ENCODE results near the gene RNF214.

Gene RNF214

GRCh38 chr11:117281159-117281558, 48.7 kb downstream of the RNF214 start:
- DNase-seq (ENCODE audit: low read depth in 2 of 2), result no peak

GRCh38 chr11:117281869-117282268, 49.4 kb downstream of the RNF214 start:
- DNase-seq (ENCODE audit: low read depth in 2 of 2), result no peak

- DNase-seq (ENCODE audit: low read depth in 2 of 2), result no peak
Observed at GRCh38 chr11:117282956-117283355, 50.5 kb downstream of the RNF214 start.

GRCh38 chr11:117284053-117284452, 51.6 kb downstream of the RNF214 start:
- DNase-seq (ENCODE audit: low read depth in 2 of 2), result no peak

GRCh38 chr11:117286588-117286987, 54.1 kb downstream of the RNF214 start:
- no peak for DNase-seq (ENCODE audit: low read depth in 2 of 2)

- no peak for DNase-seq (ENCODE audit: low read depth in 2 of 2)
Observed at GRCh38 chr11:117287668-117288067, 55.2 kb downstream of the RNF214 start.

- DNase-seq (ENCODE audit: low read depth in 2 of 2), result no peak
Observed at GRCh38 chr11:117289795-117290194, 57.3 kb downstream of the RNF214 start.

GRCh38 chr11:117290809-117291396, 58.4 kb downstream of the RNF214 start, which contains the start of gene BACE1-AS:
Gene BACE1-AS (plus strand): TSS chr11:117291346.
- no peak for DNase-seq (ENCODE audit: low read depth in 2 of 2)

GRCh38 chr11:117292616-117293015, 60.1 kb downstream of the RNF214 start:
- no peak for DNase-seq (ENCODE audit: low read depth in 2 of 2)

GRCh38 chr11:117295438-117296137, 63.1 kb downstream of the RNF214 start:
- no peak for DNase-seq (ENCODE audit: low read depth in 2 of 2)

- DNase-seq (ENCODE audit: low read depth in 2 of 2), result no peak
Observed at GRCh38 chr11:117296881-117297280, 64.4 kb downstream of the RNF214 start.

GRCh38 chr11:117298195-117298594, 65.7 kb downstream of the RNF214 start:
- no peak for DNase-seq (ENCODE audit: low read depth in 2 of 2)

GRCh38 chr11:117299351-117300282, 67.1 kb downstream of the RNF214 start:
- no peak for DNase-seq (ENCODE audit: low read depth in 2 of 2)

GRCh38 chr11:117300283-117300663, 67.8 kb downstream of the RNF214 start:
- DNase-seq (ENCODE audit: low read depth in 2 of 2), result no peak

GRCh38 chr11:117300773-117301172, 68.3 kb downstream of the RNF214 start:
- no peak for DNase-seq (ENCODE audit: low read depth in 2 of 2)

GRCh38 chr11:117302228-117302627, 69.8 kb downstream of the RNF214 start:
- no peak for DNase-seq (ENCODE audit: low read depth in 2 of 2)

- no peak for DNase-seq (ENCODE audit: low read depth in 2 of 2)
Observed at GRCh38 chr11:117303101-117303500, 70.6 kb downstream of the RNF214 start.

GRCh38 chr11:117303646-117304315, 71.3 kb downstream of the RNF214 start:
- DNase-seq (ENCODE audit: low read depth in 2 of 2), result no peak

- no peak for DNase-seq (ENCODE audit: low read depth in 2 of 2)
Observed at GRCh38 chr11:117305145-117305544, 72.7 kb downstream of the RNF214 start.

- no peak for DNase-seq (ENCODE audit: low read depth in 2 of 2)
Observed at GRCh38 chr11:117309310-117309709, 76.8 kb downstream of the RNF214 start.

- DNase-seq (ENCODE audit: low read depth in 2 of 2), result no peak
Observed at GRCh38 chr11:117313091-117313490, 80.6 kb downstream of the RNF214 start.

All from activated CD8-positive, alpha-beta memory T cell treated with anti-CD3 and anti-CD28 coated beads for 4 hours (primary cell).